ENCODE measurements around the gene PKNOX1.
"Not testable (repeated sequence)": the region's sequence is repeated elsewhere in the genome, so short reads cannot be mapped to it uniquely, and the experiment has no call there.

The PKNOX1 gene

DNA sequence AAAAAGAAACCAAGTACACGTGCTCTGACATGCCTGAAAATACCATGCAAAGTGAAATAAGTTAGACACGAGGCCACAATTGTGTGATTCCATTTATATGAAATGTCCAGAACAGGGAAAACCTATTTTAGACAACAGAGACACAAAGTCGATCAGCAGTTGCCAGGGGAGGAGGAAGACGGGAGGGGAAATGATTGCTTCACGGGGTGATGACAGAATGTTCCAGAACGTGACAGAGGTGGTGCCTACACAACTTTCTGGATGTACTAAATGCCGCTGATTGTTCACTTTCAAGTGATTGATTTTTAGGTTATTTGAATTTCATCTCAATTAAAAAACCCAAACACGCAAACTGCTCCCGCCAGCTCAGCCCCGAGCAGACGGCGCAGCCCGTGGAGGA lies 78.8 kb downstream of the PKNOX1 start:
- DNase-seq (ENCODE audit: low spot score), result not testable (repeated sequence)

- DNase-seq (ENCODE audit: low spot score), result not testable (repeated sequence)
These were observed 88.7 kb downstream of the PKNOX1 start for GRCh38 chr21:43062955-43063664.

DNA sequence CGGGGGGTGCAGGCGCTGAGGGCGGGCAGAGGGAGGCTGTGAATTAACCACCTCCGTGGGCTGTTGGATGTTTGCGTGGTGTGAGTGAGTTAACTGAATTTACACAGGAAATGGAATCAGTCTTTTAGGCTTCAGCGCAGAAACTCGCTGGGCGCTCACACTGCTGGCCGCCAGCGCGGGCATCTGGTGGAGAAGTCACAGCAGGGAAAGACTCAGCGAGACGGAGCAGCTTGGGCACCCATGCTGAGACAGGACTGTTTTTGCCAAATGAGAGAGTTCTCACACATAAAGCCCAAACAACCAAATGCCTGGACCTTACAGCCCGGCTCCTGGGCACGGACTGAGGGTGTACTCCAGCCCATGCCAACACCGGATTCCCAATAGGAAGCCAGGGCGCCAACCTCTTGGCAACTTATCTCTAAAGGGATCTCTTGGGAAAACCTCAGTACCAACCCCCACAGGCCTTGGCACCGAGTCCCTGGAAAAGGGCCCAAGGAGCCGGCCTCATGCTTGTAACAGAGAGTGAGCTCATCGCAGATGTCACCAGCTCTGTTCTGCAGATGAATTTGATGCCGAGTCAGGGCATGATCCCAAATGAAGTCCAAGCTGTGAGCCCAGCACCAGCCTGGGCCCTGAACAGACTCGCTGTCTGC lies 90.0 kb downstream of the PKNOX1 start:
- not testable (repeated sequence) for DNase-seq (ENCODE audit: low spot score)

DNA sequence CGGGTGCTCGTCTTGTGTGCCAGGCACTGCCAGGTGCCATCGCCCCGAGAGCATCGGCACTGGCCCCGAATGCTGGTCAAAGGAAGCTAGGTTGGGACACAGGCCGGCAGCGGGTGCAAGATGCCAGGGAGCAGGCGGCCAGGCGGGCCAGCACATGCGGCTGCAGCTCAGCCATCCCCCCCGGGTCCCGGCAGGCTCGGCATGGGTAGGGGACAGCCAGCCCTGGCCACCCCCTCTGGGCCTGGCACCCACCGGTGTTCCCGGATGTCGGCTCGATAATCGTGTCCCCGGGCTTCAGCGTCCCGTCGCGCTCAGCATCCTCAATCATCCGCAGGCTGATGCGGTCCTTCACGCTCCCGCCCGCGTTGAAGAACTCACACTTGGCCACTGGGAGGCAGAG lies 91.6 kb downstream of the PKNOX1 start:
- DNase-seq (ENCODE audit: low spot score), result not testable (repeated sequence)

DNA sequence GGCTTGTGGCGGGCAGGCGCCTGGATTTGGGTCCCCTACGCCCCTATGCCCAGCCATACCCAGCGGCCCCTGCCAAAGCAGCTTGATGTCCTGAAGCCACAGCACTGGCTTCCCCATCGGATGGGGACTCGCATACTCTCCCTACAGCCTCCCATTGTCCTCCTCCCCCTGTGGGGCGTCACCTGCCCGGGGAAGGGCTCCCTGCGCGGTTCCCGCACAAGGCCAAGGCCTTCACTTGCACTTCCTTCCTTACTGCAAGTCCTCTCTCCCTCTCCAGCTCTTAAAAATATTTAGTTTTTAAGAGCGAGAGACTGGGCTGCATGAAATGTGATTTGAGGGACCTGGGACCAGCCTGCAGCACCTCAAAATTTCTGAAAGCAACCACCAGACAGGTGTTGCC lies 92.3 kb downstream of the PKNOX1 start:
- DNase-seq (ENCODE audit: low spot score), result not testable (repeated sequence)

DNA sequence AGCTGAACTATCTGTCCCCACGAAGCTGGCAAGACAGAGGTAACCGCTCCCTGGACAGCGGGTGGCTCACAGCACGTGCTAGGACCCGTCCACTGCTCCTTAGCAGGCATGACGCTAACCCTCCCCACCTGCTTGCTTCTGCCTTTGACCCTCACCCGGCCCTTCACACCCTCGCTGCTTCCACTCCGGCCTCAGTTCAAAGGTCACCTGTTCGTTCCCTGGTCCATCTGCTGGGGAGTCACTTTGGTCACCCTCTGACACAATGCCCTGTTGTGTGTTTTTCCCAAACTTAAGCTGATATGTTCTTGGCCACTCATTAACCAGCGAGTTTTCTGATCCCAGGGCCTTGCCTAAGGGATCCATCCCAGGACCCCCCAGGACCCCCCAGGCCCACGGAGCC lies 93.7 kb downstream of the PKNOX1 start:
- not testable (repeated sequence) for DNase-seq (ENCODE audit: low spot score)

GRCh38 chr21:43069682-43070081 lies 95.3 kb downstream of the PKNOX1 start:
- DNase-seq (ENCODE audit: low spot score), result not testable (repeated sequence)

GRCh38 chr21:43072742-43073141 lies 98.4 kb downstream of the PKNOX1 start:
- DNase-seq (ENCODE audit: low spot score), result not testable (repeated sequence)

- not testable (repeated sequence) for DNase-seq (ENCODE audit: low spot score)
These were observed 100.2 kb downstream of the PKNOX1 start for GRCh38 chr21:43074401-43075169.

DNA sequence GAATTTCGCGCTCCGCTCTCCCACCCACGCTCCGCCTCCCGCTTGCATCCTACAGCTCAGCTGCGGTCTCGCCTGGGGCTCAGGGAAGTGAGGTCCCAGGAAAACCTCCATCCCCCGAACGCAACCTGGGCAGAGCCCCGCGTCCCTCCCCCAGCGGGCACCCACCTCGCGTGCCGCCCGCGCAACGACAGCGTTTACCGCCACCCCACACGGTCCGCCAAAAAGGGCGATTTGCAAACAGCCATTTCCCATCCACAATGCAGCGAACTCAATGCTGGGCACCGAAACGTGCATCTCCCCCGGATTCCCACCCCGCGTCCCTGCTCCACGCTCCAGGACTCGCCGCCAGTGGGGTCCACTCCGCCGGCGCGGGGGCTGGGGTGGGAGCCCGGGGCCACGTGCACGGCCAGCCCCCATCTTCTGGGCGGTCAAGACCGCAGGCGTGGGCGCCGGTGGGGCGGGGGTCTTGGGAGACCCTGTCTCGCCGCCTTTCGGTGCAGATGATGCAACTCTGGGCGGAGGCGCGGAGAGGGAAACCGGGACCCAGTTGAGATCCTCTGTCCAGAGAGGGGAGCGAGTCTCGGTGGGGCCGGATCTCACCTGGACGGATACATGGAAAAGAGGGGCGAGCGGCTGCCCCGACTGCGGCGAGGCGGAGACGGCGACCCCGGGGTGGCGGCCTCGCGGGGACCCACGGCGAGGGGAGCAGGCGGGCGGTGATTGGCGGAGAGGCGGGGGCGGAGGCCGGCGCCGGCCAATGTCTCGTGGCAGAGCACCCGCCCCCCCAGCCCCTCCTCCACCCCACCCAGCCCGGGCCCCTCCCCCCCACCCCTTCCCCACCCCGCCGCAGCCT lies 101.0 kb downstream of the PKNOX1 start, which contains the start of gene CBS:
Gene CBS, minus strand, starts transcription at position 666 of the 853 bp plus-strand sequence. CDS start 3,642 bp downstream, outside the sequence.
- DNase-seq (ENCODE audit: low spot score), result not testable (repeated sequence)

DNA sequence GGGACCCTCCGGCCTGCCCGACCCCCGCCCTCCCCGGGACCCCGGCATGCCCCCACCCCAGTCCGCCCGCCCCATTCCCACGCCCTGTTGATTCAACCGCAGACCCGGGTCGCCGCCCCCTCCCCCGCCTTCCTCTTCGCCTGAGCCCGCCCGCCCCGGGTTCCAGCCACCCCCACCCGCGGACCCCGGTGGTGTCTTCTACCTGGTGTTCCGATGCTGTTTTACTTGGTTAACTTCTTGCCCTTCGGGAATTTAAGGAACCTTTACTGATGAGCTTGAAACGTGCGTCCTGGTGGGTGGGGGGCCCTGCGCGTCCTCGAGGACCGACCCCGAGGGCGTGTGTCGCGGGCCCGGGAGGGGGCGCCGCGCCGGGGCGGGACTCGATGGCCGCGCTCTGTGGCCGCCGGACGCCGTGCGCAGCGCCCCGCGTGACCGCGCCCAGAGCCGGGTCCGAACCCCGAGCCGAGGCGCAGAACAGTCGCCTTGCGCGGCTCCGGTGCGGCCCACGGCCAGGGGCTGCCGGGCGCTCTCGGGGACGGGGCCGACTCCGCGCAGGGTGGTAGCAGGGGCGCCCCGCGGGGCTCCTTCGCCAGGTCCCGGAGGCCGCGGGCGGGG lies 101.8 kb downstream of the PKNOX1 start:
- not testable (repeated sequence) for DNase-seq (ENCODE audit: low spot score)

GRCh38 chr21:43076643-43077042 lies 102.3 kb downstream of the PKNOX1 start:
- not testable (repeated sequence) for DNase-seq (ENCODE audit: low spot score)

- not testable (repeated sequence) for DNase-seq (ENCODE audit: low spot score)
These were observed 108.4 kb downstream of the PKNOX1 start for GRCh38 chr21:43082587-43083300.
